ENCODE results near the gene MPPED2. TPM values are rescaled to one million over a fixed set of nuclear protein-coding genes. Genes with fewer than 3 reads are reported as not detected.

MPPED2 gene
- polyA plus RNA-seq, 1 donor from 2014 or later: 0.65 TPM

GRCh38 chr11:30468881-30469280, 117.3 kb downstream of the MPPED2 start:
- Mint-ChIP-seq H3K27me3 (peaks cover 2% of the 10 kb centered on the region), H3K4me1 (no peaks in the 10 kb centered on the region), H3K36me3 (no peaks in the 10 kb centered on the region), H3K4me3 (no peak overlapping the region), H3K27ac (no peak overlapping the region), H3K9me3 (no peaks in the 10 kb centered on the region)

- peaks cover 3% of the 10 kb centered on the region for H3K27me3 Mint-ChIP-seq
- no peaks in the 10 kb centered on the region for H3K9me3 Mint-ChIP-seq
- H3K4me3 Mint-ChIP-seq: no peak overlapping the region
- H3K27ac Mint-ChIP-seq: no peak overlapping the region
- H3K4me1 Mint-ChIP-seq: no peaks in the 10 kb centered on the region
- no peaks in the 10 kb centered on the region for H3K36me3 Mint-ChIP-seq
Measured at GRCh38 chr11:30467176-30467575, 119.0 kb downstream of the MPPED2 start.

GRCh38 chr11:30465623-30466022, 120.5 kb downstream of the MPPED2 start:
- H3K27me3 Mint-ChIP-seq: peaks cover 6% of the 10 kb centered on the region
- no peaks in the 10 kb centered on the region for H3K36me3 Mint-ChIP-seq
- no peaks in the 10 kb centered on the region for H3K9me3 Mint-ChIP-seq
- no peak overlapping the region for H3K27ac Mint-ChIP-seq
- H3K4me3 Mint-ChIP-seq: no peak overlapping the region
- no peaks in the 10 kb centered on the region for H3K4me1 Mint-ChIP-seq

- H3K9me3 Mint-ChIP-seq: peaks cover 0 to under 1% (median 0%) of the 10 kb centered on the region in 3 donors
- no peak overlapping the region for H3K4me3 Mint-ChIP-seq
- no peaks in the 10 kb centered on the region for H3K4me1 Mint-ChIP-seq
- peaks cover 6% of the 10 kb centered on the region for H3K27me3 Mint-ChIP-seq
- no peaks in the 10 kb centered on the region for H3K36me3 Mint-ChIP-seq
- no peak overlapping the region for H3K27ac Mint-ChIP-seq
Measured at GRCh38 chr11:30465192-30465591, 121.0 kb downstream of the MPPED2 start.

- no peaks in the 10 kb centered on the region for H3K36me3 Mint-ChIP-seq
- no peaks in the 10 kb centered on the region for H3K4me1 Mint-ChIP-seq
- no peak overlapping the region for H3K4me3 Mint-ChIP-seq
- peaks cover 0 to 3% (median 0%) of the 10 kb centered on the region in 3 donors for H3K9me3 Mint-ChIP-seq
- peaks cover 7% of the 10 kb centered on the region for H3K27me3 Mint-ChIP-seq
- H3K27ac Mint-ChIP-seq: no peak overlapping the region
Measured at GRCh38 chr11:30463266-30463665, 122.9 kb downstream of the MPPED2 start.

GRCh38 chr11:30462421-30462820, 123.7 kb downstream of the MPPED2 start:
- Mint-ChIP-seq H3K27me3 (peaks cover 7% of the 10 kb centered on the region), H3K27ac (no peak overlapping the region), H3K9me3 (peaks cover 0 to 3% (median 0%) of the 10 kb centered on the region in 3 donors), H3K4me3 (no peak overlapping the region), H3K36me3 (no peaks in the 10 kb centered on the region), H3K4me1 (peaks cover 0 to 3% (median 0%) of the 10 kb centered on the region in 3 donors)

- H3K36me3 Mint-ChIP-seq: no peaks in the 10 kb centered on the region
- H3K4me3 Mint-ChIP-seq: no peak overlapping the region
- peaks cover 6% of the 10 kb centered on the region for H3K27me3 Mint-ChIP-seq
- H3K4me1 Mint-ChIP-seq: peaks cover 0 to 3% (median 0%) of the 10 kb centered on the region in 3 donors
- H3K27ac Mint-ChIP-seq: no peak overlapping the region
- peaks cover 0 to 3% (median 0%) of the 10 kb centered on the region in 3 donors for H3K9me3 Mint-ChIP-seq
Measured at GRCh38 chr11:30459821-30460220, 126.3 kb downstream of the MPPED2 start.

GRCh38 chr11:30459306-30459705, 126.8 kb downstream of the MPPED2 start:
- H3K4me3 Mint-ChIP-seq: no peak overlapping the region
- H3K9me3 Mint-ChIP-seq: peaks cover 0 to 3% (median 0%) of the 10 kb centered on the region in 3 donors
- H3K4me1 Mint-ChIP-seq: peaks cover 0 to 3% (median 0%) of the 10 kb centered on the region in 3 donors
- no peaks in the 10 kb centered on the region for H3K36me3 Mint-ChIP-seq
- peaks cover 6% of the 10 kb centered on the region for H3K27me3 Mint-ChIP-seq
- H3K27ac Mint-ChIP-seq: no peak overlapping the region

GRCh38 chr11:30458541-30458940, 127.6 kb downstream of the MPPED2 start:
- Mint-ChIP-seq H3K36me3 (no peaks in the 10 kb centered on the region), H3K27me3 (peaks cover 6% of the 10 kb centered on the region), H3K9me3 (peaks cover 0 to 3% (median 0%) of the 10 kb centered on the region in 3 donors), H3K4me1 (peaks cover 0 to 3% (median 0%) of the 10 kb centered on the region in 3 donors), H3K4me3 (no peak overlapping the region), H3K27ac (no peak overlapping the region)

GRCh38 chr11:30457087-30457486, 129.1 kb downstream of the MPPED2 start:
- peaks cover 0 to 3% (median 0%) of the 10 kb centered on the region in 3 donors for H3K4me1 Mint-ChIP-seq
- peaks cover 0 to 3% (median 0%) of the 10 kb centered on the region in 3 donors for H3K9me3 Mint-ChIP-seq
- H3K36me3 Mint-ChIP-seq: no peaks in the 10 kb centered on the region
- H3K27me3 Mint-ChIP-seq: peaks cover 8% of the 10 kb centered on the region
- no peak overlapping the region for H3K27ac Mint-ChIP-seq
- H3K4me3 Mint-ChIP-seq: no peak overlapping the region

- H3K4me1 Mint-ChIP-seq: peaks cover 0 to 3% (median 0%) of the 10 kb centered on the region in 3 donors
- H3K27me3 Mint-ChIP-seq: peaks cover 6% of the 10 kb centered on the region
- peaks cover 0 to 3% (median 0%) of the 10 kb centered on the region in 3 donors for H3K9me3 Mint-ChIP-seq
- H3K36me3 Mint-ChIP-seq: no peaks in the 10 kb centered on the region
- no peak overlapping the region for H3K4me3 Mint-ChIP-seq
- H3K27ac Mint-ChIP-seq: no peak overlapping the region
Measured at GRCh38 chr11:30455025-30455424, 131.1 kb downstream of the MPPED2 start.

- peaks cover 0 to 3% (median 0%) of the 10 kb centered on the region in 3 donors for H3K9me3 Mint-ChIP-seq
- peaks cover 4% of the 10 kb centered on the region for H3K27me3 Mint-ChIP-seq
- H3K4me3 Mint-ChIP-seq: no peak overlapping the region
- peaks cover 0 to 3% (median 0%) of the 10 kb centered on the region in 3 donors for H3K4me1 Mint-ChIP-seq
- H3K36me3 Mint-ChIP-seq: no peaks in the 10 kb centered on the region
- H3K27ac Mint-ChIP-seq: no peak overlapping the region
Measured at GRCh38 chr11:30454541-30454940, 131.6 kb downstream of the MPPED2 start.

- H3K9me3 Mint-ChIP-seq: peaks cover 0 to 3% (median 0%) of the 10 kb centered on the region in 3 donors
- H3K36me3 Mint-ChIP-seq: no peaks in the 10 kb centered on the region
- H3K27ac Mint-ChIP-seq: no peak overlapping the region
- H3K27me3 Mint-ChIP-seq: peaks cover 4% of the 10 kb centered on the region
- peaks cover 0 to 3% (median 0%) of the 10 kb centered on the region in 3 donors for H3K4me1 Mint-ChIP-seq
- H3K4me3 Mint-ChIP-seq: no peak overlapping the region
Measured at GRCh38 chr11:30454111-30454510, 132.0 kb downstream of the MPPED2 start.

GRCh38 chr11:30453705-30454104, 132.4 kb downstream of the MPPED2 start:
- Mint-ChIP-seq H3K4me3 (no peak overlapping the region), H3K4me1 (peaks cover 0 to 3% (median 0%) of the 10 kb centered on the region in 3 donors), H3K27me3 (peaks cover 4% of the 10 kb centered on the region), H3K9me3 (peaks cover 0 to 3% (median 0%) of the 10 kb centered on the region in 3 donors), H3K27ac (no peak overlapping the region), H3K36me3 (no peaks in the 10 kb centered on the region)

- no peaks in the 10 kb centered on the region for H3K4me1 Mint-ChIP-seq
- H3K27me3 Mint-ChIP-seq: peaks cover 4% of the 10 kb centered on the region
- peaks cover 0 to 3% (median 0%) of the 10 kb centered on the region in 3 donors for H3K9me3 Mint-ChIP-seq
- H3K4me3 Mint-ChIP-seq: no peak overlapping the region
- H3K36me3 Mint-ChIP-seq: no peaks in the 10 kb centered on the region
- no peak overlapping the region for H3K27ac Mint-ChIP-seq
Measured at GRCh38 chr11:30452842-30453241, 133.3 kb downstream of the MPPED2 start.

- H3K4me1 Mint-ChIP-seq: no peaks in the 10 kb centered on the region
- no peaks in the 10 kb centered on the region for H3K36me3 Mint-ChIP-seq
- peaks cover 0 to 3% (median 0%) of the 10 kb centered on the region in 3 donors for H3K9me3 Mint-ChIP-seq
- no peak overlapping the region for H3K27ac Mint-ChIP-seq
- H3K4me3 Mint-ChIP-seq: no peak overlapping the region
- H3K27me3 Mint-ChIP-seq: peaks cover 4% of the 10 kb centered on the region
Measured at GRCh38 chr11:30452114-30452513, 134.0 kb downstream of the MPPED2 start.

Measured in IgD-negative memory B cell (primary cell).